K562 (cell line): ENCODE results near the gene UBE2H. TPM values are rescaled to one million over a fixed set of nuclear protein-coding genes. Genes with fewer than 3 reads are reported as not detected.

Experiments used
- ATAC-seq: fragments of 200-7000 bp; cut with Tn5 transposase; 3 replicates; pipeline ENCODE4 v1.9.1; 2020; ENCODE audit warnings: moderate library complexity
- Bru-seq: library from RNA; stranded (reverse); fragments of 400-500 nt; gene quantifications from one replicate; lab custom pipeline; 2021; lab: Mats Ljungman, UMichigan
- BruChase-seq, 2 experiments: library from RNA; stranded (reverse); fragments of 400-500 nt; gene quantifications; one replicate each; lab custom pipeline; 2021; lab: Mats Ljungman, UMichigan
- BruUV-seq: library from RNA; stranded (reverse); fragments of 400-500 nt; replicated peaks from 2 replicates; lab custom pipeline; 2021; lab: Mats Ljungman, UMichigan
- CTCF ChIA-PET: fragments of 300-600 bp; formaldehyde crosslinking; extraction: SDS; loops from one replicate; lab custom pipeline; 2021; ENCODE audit warnings: low intra/inter-chr PET ratio; lab: Yijun Ruan, JAX
- POLR2A ChIA-PET: fragments of 300-600, 350-650 bp; sonication (Branson Sonifier 250); formaldehyde crosslinking; extraction: SDS; loops from one replicate; lab custom pipeline; 2021; ENCODE audit warnings: antibody characterized with exemption, inconsistent platforms; lab: Yijun Ruan, JAX
- DNase-seq, 4 experiments: peaks; one replicate each; pipeline versions ENCODE4 v3.0.0 to v3.0.0-alpha.2; 2011 to 2018; ENCODE audit warnings: low spot score in 3 of 4, mixed read lengths in 3 of 4; ENCODE audit errors: extremely low read depth in 1 of 4
- FAIRE-seq: peaks from 2 replicates; lab custom pipeline; 2011; peaks lifted over from hg19 to GRCh38; lab: Jason Lieb, UNC
- H2AFZ ChIP-seq: 2 replicates; pipeline ENCODE4 v1.6.0; 2011; ENCODE audit warnings: low read depth, low read length, control low read depth, inconsistent platforms
- H3K27ac ChIP-seq: fragments of 200-600 bp; 3 replicates; pipeline ENCODE4 v1.8.0; 2011; ENCODE audit warnings: low read depth, mild to moderate bottlenecking, control low read depth, inconsistent platforms, low read length, moderate library complexity, mixed read lengths; ENCODE audit errors: extremely low read depth
- H3K27me3 ChIP-seq, 2 experiments: fragments of 300-600 bp in 1 of 2; 2 replicates in 1 of 2; 3 replicates in 1 of 2; pipeline versions ENCODE4 v1.6.0 to v1.8.0; 2011; ENCODE audit warnings: inconsistent platforms in 2 of 2, low read length in 2 of 2, mild to moderate bottlenecking in 1 of 2, mixed read lengths in 1 of 2, moderate library complexity in 1 of 2; ENCODE audit not compliant: control insufficient read depth in 2 of 2, insufficient read depth in 2 of 2
- H3K36me3 ChIP-seq: fragments of 300-600 bp; 3 replicates; pipeline ENCODE4 v1.8.0; 2011; ENCODE audit warnings: mild to moderate bottlenecking, low read length, inconsistent platforms; ENCODE audit not compliant: control insufficient read depth, insufficient read depth
- H3K4me1 ChIP-seq, 2 experiments: fragments of 200-600 bp in 1 of 2; replicated peaks in 1 of 2; 2 replicates in 1 of 2; 3 replicates in 1 of 2; pipeline versions ENCODE4 v1.5.1 to v1.8.0; 2011; ENCODE audit warnings: inconsistent platforms in 2 of 2, low read length in 2 of 2, mild to moderate bottlenecking in 1 of 2, mixed read lengths in 1 of 2, moderate library complexity in 1 of 2; ENCODE audit not compliant: control insufficient read depth in 2 of 2, insufficient read depth in 2 of 2
- H3K4me2 ChIP-seq: 2 replicates; pipeline ENCODE4 v1.6.1; 2011; ENCODE audit warnings: low read length, control low read depth, inconsistent platforms, mixed read lengths; ENCODE audit not compliant: insufficient read depth
- H3K4me3 ChIP-seq: fragments of 200-600 bp; sonication (generic), shearing (Covaris generic); 2 replicates; pipeline ENCODE4 v1.5.1; 2016; ENCODE audit warnings: control low read depth, inconsistent platforms
- H3K79me2 ChIP-seq: fragments of 200-600 bp; 3 replicates; pipeline ENCODE4 v1.8.0; 2011; ENCODE audit warnings: low read length, inconsistent platforms; ENCODE audit not compliant: control insufficient read depth, insufficient read depth
- H3K9ac ChIP-seq, 2 experiments: 2 replicates each; pipeline versions ENCODE4 v1.6.0 to v1.6.1; 2011; ENCODE audit warnings: low read depth in 2 of 2, low read length in 2 of 2, control low read depth in 1 of 2, inconsistent platforms in 1 of 2, mild to moderate bottlenecking in 1 of 2, mixed read lengths in 1 of 2; ENCODE audit not compliant: insufficient read depth in 1 of 2
- H3K9me1 ChIP-seq: one replicate; pipeline ENCODE4 v1.6.0; 2011; ENCODE audit warnings: inconsistent platforms, mild to moderate bottlenecking, low read length, moderate library complexity; ENCODE audit not compliant: control insufficient read depth, insufficient read depth
- H3K9me3 ChIP-seq: replicated peaks from 2 replicates; pipeline ENCODE4 v1.5.1; 2011; ENCODE audit warnings: low read depth, low read length, inconsistent platforms; ENCODE audit not compliant: control insufficient read depth, insufficient read depth
- H4K20me1 ChIP-seq: replicated peaks from 2 replicates; pipeline ENCODE4 v1.6.1; 2011; ENCODE audit warnings: low read length, inconsistent platforms, mixed read lengths; ENCODE audit not compliant: control insufficient read depth, insufficient read depth
- EGR1 ChIP-seq: fragments of 450-650 bp; conservative IDR thresholded peaks from 2 replicates; pipeline ENCODE4 v1.6.1; 2017; ENCODE audit warnings: mild to moderate bottlenecking
- FUS ChIP-seq: fragments of 200-400 bp; formaldehyde crosslinking; optimal IDR thresholded peaks from 2 replicates; pipeline ENCODE3; 2017; ENCODE audit warnings: low read depth, low read length
- HNRNPK ChIP-seq: fragments of 200-400 bp; formaldehyde crosslinking; IDR thresholded peaks from one replicate; pipeline ENCODE4 v1.6.1; 2018; ENCODE audit warnings: mild to moderate bottlenecking, low read depth, low read length; ENCODE audit not compliant: poor library complexity, severe bottlenecking
- LARP7 ChIP-seq: fragments of 450-650 bp; IDR thresholded peaks from 2 replicates; pipeline ENCODE4 v1.6.1; 2016
- MXI1 ChIP-seq: IDR thresholded peaks from 2 replicates; pipeline ENCODE4 v1.6.1; 2011; ENCODE audit warnings: low read depth, mild to moderate bottlenecking, improper control_type of control experiment, low read length
- RBM15 ChIP-seq: fragments of 200-400 bp; formaldehyde crosslinking; IDR thresholded peaks from 2 replicates; pipeline ENCODE4 v1.6.1; 2018; ENCODE audit warnings: mild to moderate bottlenecking, low read length, moderate library complexity; ENCODE audit not compliant: insufficient read depth
- RNF2 ChIP-seq: sonication (generic); IDR thresholded peaks from 2 replicates; pipeline ENCODE4 v1.6.1; 2016
- ZNF184 ChIP-seq: sonication (generic); formaldehyde crosslinking; IDR thresholded peaks from 2 replicates; pipeline ENCODE4 v1.5.0; 2020; ENCODE audit warnings: missing genetic modification reagents
- ZNF592 ChIP-seq: fragments of 450-650 bp; IDR thresholded peaks from 2 replicates; pipeline ENCODE4 v1.6.1; 2017; ENCODE audit warnings: antibody characterized with exemption, mild to moderate bottlenecking
- ZNF830 ChIP-seq: fragments of 250-450 bp; sonication (Bioruptor Pico); IDR thresholded peaks from 2 replicates; pipeline ENCODE4 v1.5.0; 2021; ENCODE audit warnings: mild to moderate bottlenecking
- WGBS: fragments of 100-300 bp; shearing (Covaris generic); methylation state at CpG from one replicate; pipeline ENCODE4 v1.1.6; 2016; ENCODE audit warnings: low coverage, mixed read lengths; ENCODE audit not compliant: insufficient coverage; ENCODE audit errors: missing lambda C conversion rate; 5-methylcytosine and 5-hydroxymethylcytosine counted together
- in situ Hi-C: fragments of 300-500 bp; cut with MboI; formaldehyde crosslinking; loops from 4 replicates; pipeline ENCODE4 v1.15.0; 2018; ENCODE audit warnings: inconsistent platforms, mixed read lengths
- intact Hi-C: fragments of 100-400 bp; cut with micrococcal nuclease; formaldehyde crosslinking; loops from 2 replicates; pipeline ENCODE4 v1.14.2; 2022
- long read RNA-seq, 3 experiments: library from polyadenylated mRNA in 2 of 3; library from RNA in 1 of 3; unstranded in 2 of 3; stranded (forward) in 1 of 3; transcript quantifications; one replicate each; pipeline ENCODE4 v2.0.0, GENCODE V29; 2019 to 2022
- polyA minus RNA-seq, 3 experiments: library from RNA; depleted of rRNA, polyadenylated mRNA; stranded (reverse); fragments of >200 nt; gene quantifications; 2 replicates each; pipeline ENCODE4 v1.2.3, GENCODE V29; 2011
- polyA plus RNA-seq, 8 experiments: library from polyadenylated mRNA; depleted of rRNA in 4 of 8; stranded (reverse) in 5 of 8; unstranded in 3 of 8; fragments of >200 nt; fragmentation: Nextera tagmentation in 2 of 8; fragmentation: Illumina TruSeq in 1 of 8; extraction: Ambion mirVana in 2 of 8; extraction: Trizol in 1 of 8; gene quantifications; 2 replicates each; pipeline versions ENCODE4 v1.2.1 to v1.2.3, GENCODE V29; 2011 to 2014; ENCODE audit warnings: inconsistent platforms in 1 of 8, missing spikeins in 1 of 8
- total RNA-seq, 7 experiments: library from RNA; depleted of rRNA in 6 of 7; stranded (reverse); fragments of >200 nt in 6 of 7; fragmentation: Illumina TruSeq in 2 of 7; extraction: Trizol in 2 of 7; gene quantifications; 2 replicates each; pipeline versions ENCODE4 v1.2.1 to v1.2.3, GENCODE V29; 2011 to 2021; ENCODE audit warnings: low replicate concordance in 1 of 7

Gene UBE2H
- 23.3 and 70.3 TPM in 2 replicates for total RNA-seq (2011; cell fraction: chromatin; rRNA removed; ENCODE audit: low replicate concordance)
- 13.7 and 16.4 TPM in 2 replicates for total RNA-seq (2011; cell fraction: nucleolus; rRNA removed)
- 40.1 and 56.7 TPM in 2 replicates for total RNA-seq (2011; cell fraction: nucleoplasm; rRNA removed)
- total RNA-seq (2014; rRNA removed) = 11.2 and 13.1 TPM in 2 replicates
- 15.6 and 16.5 TPM in 2 replicates for total RNA-seq (2014; rRNA removed; fragmentation: Illumina TruSeq; extraction: Trizol)
- total RNA-seq (2015; rRNA removed; fragmentation: Illumina TruSeq; extraction: Trizol) = 10.3 and 13.3 TPM in 2 replicates
- 16.0 and 17.4 TPM in 2 replicates for total RNA-seq (2021)
- 29.9 and 33.0 TPM in 2 replicates for polyA plus RNA-seq (2011; rRNA removed)
- polyA plus RNA-seq (2011; cell fraction: cytosol; rRNA removed) = 6.9 and 18.2 TPM in 2 replicates
- polyA plus RNA-seq (2011; cell fraction: nucleus; rRNA removed) = 16.9 and 27.8 TPM in 2 replicates
- 17.7 and 29.7 TPM in 2 replicates for polyA plus RNA-seq (2012)
- 16.1 and 28.2 TPM in 2 replicates for polyA plus RNA-seq (2014; fragmentation: Illumina TruSeq; extraction: Trizol)
- polyA plus RNA-seq (2014; fragmentation: Nextera tagmentation; extraction: Ambion mirVana) = 1 to 10 TPM; 6.3 to 6.9 TPM
- polyA plus RNA-seq (2014; rRNA removed) = 12.3 and 13.3 TPM in 2 replicates
- 20.2 and 30.7 TPM in 2 replicates for polyA minus RNA-seq (2011; rRNA and poly(A)+ RNA removed)
- polyA minus RNA-seq (2011; cell fraction: cytosol; rRNA and poly(A)+ RNA removed) = 13.4 and 13.8 TPM in 2 replicates
- polyA minus RNA-seq (2011; cell fraction: nucleus; rRNA and poly(A)+ RNA removed) = 7.0 and 16.1 TPM in 2 replicates
- percentile 70 among the genes with signal in this experiment for Bru-seq, nascent RNA
- percentile 77 among the genes with signal in this experiment for BruChase-seq, experiment 1, labeled RNA remaining after a 2-hour chase
- percentile 77 among the genes with signal in this experiment for BruChase-seq, experiment 2, labeled RNA remaining after a 6-hour chase
- long read RNA-seq, experiment 1, full-length matches to known transcripts = 67 of 98 reads
- long read RNA-seq, experiment 1, partial matches to known transcripts = 4 of 98 reads
- long read RNA-seq, experiment 1, other reads (novel, unspliced or antisense) = 27 of 98 reads
- long read RNA-seq, experiment 2, full-length matches to known transcripts = 9 of 30 reads
- long read RNA-seq, experiment 2, partial matches to known transcripts = 0 of 30 reads
- long read RNA-seq, experiment 2, other reads (novel, unspliced or antisense) = 21 of 30 reads
- long read RNA-seq, experiment 3, full-length matches to known transcripts = 1 of 7 reads
- long read RNA-seq, experiment 3, partial matches to known transcripts = 3 of 7 reads
- long read RNA-seq, experiment 3, other reads (novel, unspliced or antisense) = 3 of 7 reads

GRCh38 chr7:129952653-129953560, at the start of gene UBE2H:
TSS of gene UBE2H (minus strand) at chr7:129952960. CDS start at chr7:129952555, 405 bp downstream.
- peaks cover 21% of the 10 kb centered on the region for H3K79me2 ChIP-seq
- peak; percentile 89 for FAIRE-seq
- BruUV-seq = no TSS peak
- H3K4me3 ChIP-seq = peak within 1 kb of the TSS; percentile 69
- peak within 1 kb of the TSS; percentile 74 for H3K27ac ChIP-seq
- in situ Hi-C loops = no loop called here
- H3K4me1 ChIP-seq = peaks cover 45 to 53% of the 10 kb centered on the region in 2 experiments
- ATAC-seq = peak; percentile 80
- ChIA-PET CTCF (no interaction called here), POLR2A (interaction anchor here (1.0 to 1.4 kb wide), 2 partner anchors 29 to 59 kb away, joined by 3 to 4 read pairs; no protein-coding TSS in a partner anchor)
- H3K9ac ChIP-seq = peak within 1 kb of the TSS; percentile 78 to 96
- H2AFZ ChIP-seq = peak within 1 kb of the TSS; percentile 84
- DNase-seq = peak; percentile 98 to 99 (median 99)
- intact Hi-C loops = loop anchor here (5.0 kb wide), 1 partner anchor 106 kb away; no protein-coding TSS in a partner anchor
- H3K9me1 ChIP-seq = no peaks in the 10 kb centered on the region
- peaks cover 4% of the 10 kb centered on the region; the same call in 1 of the 2 replicates for H4K20me1 ChIP-seq
- peak within 1 kb of the TSS; percentile 87 for H3K4me2 ChIP-seq
- no peaks in the 10 kb centered on the region for H3K9me3 ChIP-seq
- WGBS = 6% methylated on average over 51 of the region's 58 CpGs
- no peaks in the 10 kb centered on the region for H3K36me3 ChIP-seq
- no peaks in the 10 kb centered on the region for H3K27me3 ChIP-seq
- TF ChIP-seq LARP7 (no peak), EGR1 (peak; percentile 63), FUS (peak; percentile 83), ZNF592 (no peak; the same call in 1 of the 2 replicates), RNF2 (peak; percentile 19; the same call in 1 of the 2 replicates), ZNF830 (CRISPR knock-in tag) (0 out of 2 replicates have a peak, but pooled peaks have one; percentile 14), MXI1 (no peak), ZNF184 (CRISPR knock-in tag) (no peak), RBM15 (no peak), HNRNPK (peak; percentile 48)
